Colonic mucosa (tissue), 4 donors: Measurements from ENCODE around the gene GJA5. TPM values are rescaled to one million over a fixed set of nuclear protein-coding genes. Genes with fewer than 3 reads are reported as not detected.
"Not testable (repeated sequence)": the region's sequence is repeated elsewhere in the genome, so short reads cannot be mapped to it uniquely, and the experiment has no call there.

Experiments
- DNase-seq: peaks from one replicate; pipeline ENCODE4 v3.0.0-alpha.2; 2020
- H3K27ac ChIP-seq: fragments of 200-600 bp; one replicate; pipeline ENCODE4 v1.8.0; 2021
- H3K27me3 ChIP-seq: fragments of 200-600 bp; one replicate; pipeline ENCODE4 v1.8.0; 2021
- H3K36me3 ChIP-seq: fragments of 200-600 bp; one replicate; pipeline ENCODE4 v1.8.0; 2021
- H3K4me1 ChIP-seq: fragments of 200-600 bp; one replicate; pipeline ENCODE4 v1.8.0; 2021; ENCODE audit warnings: mild to moderate bottlenecking
- H3K4me3 ChIP-seq: fragments of 200-600 bp; one replicate; pipeline ENCODE4 v1.8.0; 2021
- H3K9ac ChIP-seq, 2 donors: one replicate each; pipeline ENCODE4 v1.7.0; 2013; ENCODE audit warnings: control low read depth in 2 of 2, low read depth in 2 of 2, low read length in 2 of 2
- H3K9me3 ChIP-seq: fragments of 200-600 bp; one replicate; pipeline ENCODE4 v1.8.0; 2021
- intact Hi-C: fragments of 100-400 bp; cut with DNase I; formaldehyde crosslinking; loops from one replicate; pipeline ENCODE4 v1.14.1; 2022
- total RNA-seq, 2 donors: library from RNA; stranded (reverse); fragmentation: NEBNext Ultra II Directional in 1 of 2; extraction: Animal tissue kit (Norgen Biotek cat#: 25700) in 1 of 2; gene quantifications; one replicate each; pipeline ENCODE4 v1.2.1, GENCODE V29; 2021
- TF ChIP-seq, protein P1 (sequence below): fragments of 200-600 bp; IDR thresholded peaks from one replicate; pipeline ENCODE4 v1.8.0; 2022; ENCODE audit warnings: antibody characterized with exemption, mild to moderate bottlenecking
- donor health status: healthy.
- donor health status: DM: no; HTN: no; CAD: no.
- donor health status: DM: no; HTN: no; CAD: no.

GJA5 gene
- total RNA-seq, 2 donors from 2014 or later, result 1.1 to 4.8 TPM

GRCh38 chr1:147738739-147739476 lies 21.5 kb downstream of the GJA5 start:
- Histone ChIP-seq H3K4me1 (no peaks in the 10 kb centered on the region), H3K27ac (no peak overlapping the region), H3K27me3 (no peaks in the 10 kb centered on the region), H3K4me3 (no peak overlapping the region), H3K9me3 (no peaks in the 10 kb centered on the region), H3K9ac (no peak overlapping the region), H3K36me3 (no peaks in the 10 kb centered on the region)
- no peak for DNase-seq
- intact Hi-C loops, result no loop called here
- TF ChIP-seq, protein P1, sequence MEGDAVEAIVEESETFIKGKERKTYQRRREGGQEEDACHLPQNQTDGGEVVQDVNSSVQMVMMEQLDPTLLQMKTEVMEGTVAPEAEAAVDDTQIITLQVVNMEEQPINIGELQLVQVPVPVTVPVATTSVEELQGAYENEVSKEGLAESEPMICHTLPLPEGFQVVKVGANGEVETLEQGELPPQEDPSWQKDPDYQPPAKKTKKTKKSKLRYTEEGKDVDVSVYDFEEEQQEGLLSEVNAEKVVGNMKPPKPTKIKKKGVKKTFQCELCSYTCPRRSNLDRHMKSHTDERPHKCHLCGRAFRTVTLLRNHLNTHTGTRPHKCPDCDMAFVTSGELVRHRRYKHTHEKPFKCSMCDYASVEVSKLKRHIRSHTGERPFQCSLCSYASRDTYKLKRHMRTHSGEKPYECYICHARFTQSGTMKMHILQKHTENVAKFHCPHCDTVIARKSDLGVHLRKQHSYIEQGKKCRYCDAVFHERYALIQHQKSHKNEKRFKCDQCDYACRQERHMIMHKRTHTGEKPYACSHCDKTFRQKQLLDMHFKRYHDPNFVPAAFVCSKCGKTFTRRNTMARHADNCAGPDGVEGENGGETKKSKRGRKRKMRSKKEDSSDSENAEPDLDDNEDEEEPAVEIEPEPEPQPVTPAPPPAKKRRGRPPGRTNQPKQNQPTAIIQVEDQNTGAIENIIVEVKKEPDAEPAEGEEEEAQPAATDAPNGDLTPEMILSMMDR, result no peak

DNA sequence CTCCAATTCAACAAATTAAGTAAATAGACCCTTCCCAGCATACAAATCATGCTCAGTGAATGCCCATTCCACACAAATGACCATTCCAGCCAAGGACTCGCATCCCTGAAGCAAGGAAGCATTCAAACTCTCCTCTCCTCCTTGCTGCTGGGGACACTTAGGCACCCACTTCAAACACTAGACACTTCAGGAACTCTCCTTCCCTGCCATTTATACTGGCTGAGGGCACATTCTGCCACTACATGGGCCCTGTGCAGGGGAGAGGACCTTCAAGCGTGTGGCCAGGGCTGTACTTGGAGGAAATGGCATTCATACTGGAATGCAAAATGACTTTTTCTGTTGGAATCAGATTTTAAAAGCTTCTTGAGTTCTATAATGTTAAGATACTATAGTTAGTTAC lies 22.3 kb downstream of the GJA5 start:
- no peak for DNase-seq
- Histone ChIP-seq H3K27me3 (no peaks in the 10 kb centered on the region), H3K4me1 (no peaks in the 10 kb centered on the region), H3K9me3 (no peaks in the 10 kb centered on the region), H3K9ac (no peak overlapping the region), H3K27ac (no peak overlapping the region), H3K36me3 (no peaks in the 10 kb centered on the region), H3K4me3 (no peak overlapping the region)
- intact Hi-C loops, result no loop called here
- TF ChIP-seq, protein P1, result no peak

DNA sequence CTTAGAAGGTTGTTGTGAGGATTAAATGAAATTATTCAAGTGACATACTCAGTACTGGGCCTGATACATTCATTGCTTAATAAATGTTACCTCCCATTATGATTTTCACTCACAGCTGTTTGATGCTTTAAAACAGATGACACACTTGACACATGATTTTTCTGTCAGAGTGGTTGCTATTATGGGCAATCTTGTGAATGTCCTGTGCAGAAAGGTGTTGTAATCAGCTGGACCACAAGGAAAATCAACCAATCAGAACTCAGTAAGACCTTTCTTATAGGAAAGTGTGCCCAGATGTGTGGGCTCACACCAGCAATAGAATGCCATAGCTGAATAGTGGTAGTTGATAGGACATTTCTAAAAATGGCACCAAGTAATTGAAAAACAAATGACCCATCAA lies 23.5 kb downstream of the GJA5 start:
- no peaks in the 10 kb centered on the region for H3K4me1 ChIP-seq
- H3K27me3 ChIP-seq, result no peaks in the 10 kb centered on the region
- no peaks in the 10 kb centered on the region for H3K9me3 ChIP-seq
- no peak for DNase-seq
- no peaks in the 10 kb centered on the region for H3K36me3 ChIP-seq
- TF ChIP-seq, protein P1, result no peak
- H3K27ac ChIP-seq, result no peak overlapping the region
- no peak overlapping the region for H3K4me3 ChIP-seq
- H3K9ac ChIP-seq, result no peak overlapping the region
- intact Hi-C loops, result no loop called here

- Histone ChIP-seq H3K9me3 (no peaks in the 10 kb centered on the region), H3K27me3 (no peaks in the 10 kb centered on the region), H3K4me3 (no peak overlapping the region), H3K27ac (no peak overlapping the region), H3K4me1 (no peaks in the 10 kb centered on the region), H3K36me3 (no peaks in the 10 kb centered on the region), H3K9ac (no peak overlapping the region)
- no peak for DNase-seq
- TF ChIP-seq, protein P1, result no peak
- intact Hi-C loops, result no loop called here
Observed at GRCh38 chr1:147735423-147735822, 25.0 kb downstream of the GJA5 start.

- H3K27ac ChIP-seq, H3K36me3 ChIP-seq, intact Hi-C loops, H3K9ac ChIP-seq, H3K4me3 ChIP-seq, DNase-seq, H3K9me3 ChIP-seq, H3K27me3 ChIP-seq, H3K4me1 ChIP-seq: not testable (repeated sequence)
Observed at GRCh38 chr1:147734291-147734841, 26.0 kb downstream of the GJA5 start.

DNA sequence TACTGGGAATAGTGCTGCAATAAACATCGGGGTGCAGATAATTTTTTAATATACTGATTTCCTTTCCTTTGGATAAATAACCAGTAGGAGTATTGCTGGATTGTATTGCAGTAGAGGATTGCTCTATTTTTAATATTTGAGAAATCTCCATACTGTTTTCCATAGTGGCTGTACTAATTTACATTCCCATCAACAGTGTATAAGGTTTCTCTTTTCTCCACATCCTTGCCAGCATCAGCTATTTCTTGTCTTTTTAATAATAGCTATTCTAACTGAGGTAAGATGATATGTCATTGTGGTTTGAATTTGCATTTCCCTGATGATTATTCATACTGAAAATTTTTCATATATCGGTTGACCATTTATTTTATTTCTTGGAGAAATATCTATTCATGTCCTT lies 31.1 kb downstream of the GJA5 start:
- no peaks in the 10 kb centered on the region for H3K27me3 ChIP-seq
- no peak overlapping the region for H3K4me3 ChIP-seq
- no peak overlapping the region for H3K9ac ChIP-seq
- intact Hi-C loops, result loop anchor here (10.0 kb wide), 1 partner anchor 165 kb away; no protein-coding TSS in a partner anchor
- no peaks in the 10 kb centered on the region for H3K36me3 ChIP-seq
- TF ChIP-seq, protein P1, result no peak
- H3K27ac ChIP-seq, result no peak overlapping the region
- no peaks in the 10 kb centered on the region for H3K9me3 ChIP-seq
- DNase-seq, result no peak
- no peaks in the 10 kb centered on the region for H3K4me1 ChIP-seq
